ENCODE data around the gene PLXNA3.

- TF ChIP-seq, protein P1, sequence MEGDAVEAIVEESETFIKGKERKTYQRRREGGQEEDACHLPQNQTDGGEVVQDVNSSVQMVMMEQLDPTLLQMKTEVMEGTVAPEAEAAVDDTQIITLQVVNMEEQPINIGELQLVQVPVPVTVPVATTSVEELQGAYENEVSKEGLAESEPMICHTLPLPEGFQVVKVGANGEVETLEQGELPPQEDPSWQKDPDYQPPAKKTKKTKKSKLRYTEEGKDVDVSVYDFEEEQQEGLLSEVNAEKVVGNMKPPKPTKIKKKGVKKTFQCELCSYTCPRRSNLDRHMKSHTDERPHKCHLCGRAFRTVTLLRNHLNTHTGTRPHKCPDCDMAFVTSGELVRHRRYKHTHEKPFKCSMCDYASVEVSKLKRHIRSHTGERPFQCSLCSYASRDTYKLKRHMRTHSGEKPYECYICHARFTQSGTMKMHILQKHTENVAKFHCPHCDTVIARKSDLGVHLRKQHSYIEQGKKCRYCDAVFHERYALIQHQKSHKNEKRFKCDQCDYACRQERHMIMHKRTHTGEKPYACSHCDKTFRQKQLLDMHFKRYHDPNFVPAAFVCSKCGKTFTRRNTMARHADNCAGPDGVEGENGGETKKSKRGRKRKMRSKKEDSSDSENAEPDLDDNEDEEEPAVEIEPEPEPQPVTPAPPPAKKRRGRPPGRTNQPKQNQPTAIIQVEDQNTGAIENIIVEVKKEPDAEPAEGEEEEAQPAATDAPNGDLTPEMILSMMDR (IDR thresholded peaks at IDR 0.05), result no peak
- TF ChIP-seq ZFX (IDR thresholded peaks at IDR 0.05; ENCODE audit: borderline replicate concordance), result no peak
These were observed 11.8 kb downstream of the PLXNA3 start for GRCh38 chrX:154469880-154470279.

Measured in 22Rv1 (cell line).